NAMALWA (cell line): ENCODE data around the gene CPSF4.
A peak's percentile ranks its signal among the peaks of the same experiment; 100 is the strongest.

Experiments
- DNase-seq: peaks from one replicate; pipeline ENCODE4 v3.0.0-alpha.2; 2015; ENCODE audit warnings: low spot score

The CPSF4 gene

GRCh38 chr7:99449326-99449725 is 10.6 kb downstream of the CPSF4 start:
- no peak for DNase-seq

GRCh38 chr7:99451936-99452335 is 13.2 kb downstream of the CPSF4 start:
- DNase-seq = no peak

DNA sequence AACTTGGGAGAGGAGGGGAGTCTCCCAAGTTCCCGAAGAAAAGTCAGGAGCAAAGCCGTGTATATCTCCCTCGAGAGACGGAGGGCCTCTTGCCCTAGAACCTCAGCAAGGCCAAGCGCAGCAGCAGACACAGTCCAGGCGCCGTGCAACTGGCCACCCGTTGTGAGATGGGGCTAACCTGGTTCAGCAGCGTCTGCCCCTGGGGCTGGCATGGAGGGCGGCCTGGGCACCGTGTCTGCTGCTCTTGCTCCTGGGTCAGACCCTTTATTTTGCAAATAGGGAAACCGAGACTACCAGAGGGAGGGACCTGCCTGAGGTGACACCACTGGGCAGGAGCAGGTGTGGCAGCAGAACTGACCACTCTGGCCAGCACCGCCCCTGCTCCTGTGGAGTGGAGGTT is 13.8 kb downstream of the CPSF4 start:
- DNase-seq = no peak

GRCh38 chr7:99453105-99453504 is 14.4 kb downstream of the CPSF4 start:
- no peak for DNase-seq

- DNase-seq = no peak
Observed at GRCh38 chr7:99455874-99456273, 17.1 kb downstream of the CPSF4 start.

- DNase-seq = no peak
Observed at GRCh38 chr7:99456288-99456687, 17.5 kb downstream of the CPSF4 start.

DNA sequence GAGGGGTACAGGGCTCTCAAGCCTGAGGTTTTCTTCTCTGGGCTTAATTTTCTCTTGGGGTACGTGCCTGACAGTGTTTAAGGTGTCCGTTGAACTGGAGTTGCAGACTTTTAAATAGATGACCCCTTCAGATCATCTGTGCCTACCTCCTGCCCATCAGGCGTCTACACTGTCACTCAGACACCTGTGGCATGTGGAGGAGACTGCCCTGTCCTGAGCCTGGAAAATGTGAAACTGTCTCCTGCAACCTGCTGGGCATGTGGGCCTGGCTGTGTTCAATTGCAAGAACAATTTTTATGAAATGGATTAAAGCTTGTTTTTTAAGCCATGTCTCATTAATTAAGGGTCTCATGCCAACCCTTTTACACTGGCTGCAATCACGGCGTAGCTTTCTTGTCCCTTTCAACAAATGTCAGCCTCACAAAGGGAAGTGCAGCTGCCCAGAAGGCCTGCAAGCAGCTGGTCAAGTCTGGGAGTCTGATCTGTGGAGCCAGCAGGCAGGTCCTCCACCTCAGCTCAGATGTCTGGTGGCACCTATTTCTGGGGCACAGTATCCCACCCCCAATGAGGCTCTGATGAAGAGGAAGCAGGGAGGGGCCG is 18.4 kb downstream of the CPSF4 start:
- DNase-seq = no peak

DNA sequence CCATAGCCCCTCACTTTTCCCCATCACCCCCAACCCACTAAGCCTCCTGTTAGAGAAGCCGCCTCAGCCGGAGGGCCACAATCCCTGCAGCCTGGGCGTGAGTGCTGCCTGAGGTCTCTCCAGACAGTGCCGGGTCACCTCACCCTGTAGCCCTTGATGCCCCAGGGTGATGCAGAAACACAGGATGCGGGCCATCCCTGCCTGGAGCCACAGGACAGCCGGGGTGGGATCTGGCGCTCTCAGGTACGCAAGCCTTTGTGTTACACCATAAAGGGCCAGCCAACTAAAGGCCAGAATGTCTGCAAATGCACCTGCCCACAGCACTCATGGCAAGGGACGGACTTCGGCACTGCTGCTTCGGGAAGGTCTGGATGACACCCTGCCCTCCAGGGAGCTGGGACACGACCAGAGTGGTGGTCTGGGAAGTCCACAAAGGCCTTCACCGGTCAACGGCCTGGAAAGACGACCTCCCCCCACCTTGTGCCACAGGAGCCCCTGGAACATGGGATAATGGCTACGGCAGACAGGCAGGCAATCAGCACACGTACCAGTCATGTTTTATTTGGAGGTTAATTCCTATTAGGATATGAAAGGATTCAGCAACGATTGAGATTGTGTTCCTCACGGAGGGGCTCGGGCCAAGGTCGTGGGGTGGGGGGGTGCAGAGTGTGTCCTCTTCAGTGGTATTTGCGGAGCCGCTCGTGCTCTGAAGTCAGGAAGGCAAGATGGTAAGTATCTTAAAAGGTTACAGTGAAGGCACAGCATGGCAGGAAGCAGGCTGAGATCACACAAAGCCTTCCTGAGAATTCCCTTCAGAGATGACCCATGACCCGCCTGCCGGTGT is 19.1 kb downstream of the CPSF4 start:
- no peak for DNase-seq

DNA sequence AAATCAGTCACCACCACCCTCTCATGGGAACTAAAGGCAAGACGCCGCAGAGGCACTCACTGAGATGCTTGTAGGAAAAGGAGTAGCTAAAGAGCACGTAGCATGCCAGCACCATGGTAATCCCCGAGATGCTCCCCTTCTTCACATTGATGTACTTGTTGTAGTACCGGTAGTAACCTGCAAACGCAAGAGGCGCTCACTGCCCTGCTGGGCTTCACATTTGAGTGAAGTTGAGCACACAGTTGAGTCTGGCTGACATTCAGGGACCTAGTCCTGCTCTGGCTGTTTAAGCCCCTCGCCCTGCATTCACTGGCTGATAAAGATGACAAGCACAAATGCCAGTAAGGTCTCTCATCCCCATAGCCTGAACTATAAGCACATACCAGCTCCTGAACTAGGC is 20.3 kb downstream of the CPSF4 start:
- peak; percentile 87 for DNase-seq

DNA sequence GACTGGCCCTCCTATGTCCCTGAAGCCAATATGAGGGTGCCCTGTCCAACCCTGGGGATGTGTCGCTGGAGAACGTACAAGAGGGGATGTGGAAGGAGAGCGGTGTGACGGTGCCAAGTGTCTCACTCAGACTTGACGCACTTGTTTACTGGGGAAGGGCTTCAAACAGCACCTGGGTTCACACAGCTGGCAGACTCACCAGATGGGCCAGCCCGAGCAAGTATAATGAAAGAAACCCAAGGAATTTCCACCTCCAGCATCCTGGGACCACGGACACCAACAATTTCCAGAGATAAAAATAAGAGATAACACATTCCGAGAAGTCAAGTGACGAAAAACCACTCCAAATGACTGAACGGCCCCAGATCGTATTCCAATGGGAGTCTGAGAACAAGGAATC is 21.9 kb downstream of the CPSF4 start:
- DNase-seq = peak; percentile 40

DNA sequence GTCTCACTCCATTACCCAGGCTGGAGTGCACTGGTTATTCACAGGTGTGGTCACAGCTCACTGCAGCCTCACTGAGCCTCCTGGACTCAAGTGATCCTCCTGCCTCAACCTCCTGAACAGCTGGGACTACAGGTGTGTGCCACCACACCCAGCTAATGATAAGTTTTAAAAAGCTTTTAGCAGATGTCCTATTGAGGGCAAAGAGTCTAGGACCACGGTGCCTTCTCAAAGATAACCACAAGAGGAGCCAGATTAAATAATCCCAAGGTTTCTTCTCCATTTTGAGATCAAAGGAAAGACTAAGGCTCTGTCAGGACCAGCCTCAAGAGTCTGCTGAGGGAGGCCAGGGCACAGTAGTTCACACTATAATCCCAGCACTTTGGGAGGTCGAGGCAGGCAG is 22.5 kb downstream of the CPSF4 start:
- peak; percentile 73 for DNase-seq

DNA sequence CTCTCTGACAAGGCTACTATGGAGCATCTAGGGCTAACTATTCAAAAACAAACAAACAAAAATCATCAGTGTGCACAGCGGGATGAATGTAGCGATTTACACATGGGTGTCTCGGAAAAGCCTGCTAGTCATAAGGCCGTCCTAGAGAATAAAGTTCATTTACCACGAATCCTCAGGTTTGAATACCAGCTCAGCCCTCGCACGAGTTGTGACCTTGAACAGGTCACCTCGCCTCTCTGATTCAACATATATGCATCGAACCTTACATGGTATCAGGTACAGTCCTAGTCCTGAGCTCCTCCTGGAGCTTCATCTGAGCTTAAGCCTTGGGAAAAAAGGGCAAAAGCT is 26.7 kb downstream of the CPSF4 start:
- peak; percentile 55 for DNase-seq

DNA sequence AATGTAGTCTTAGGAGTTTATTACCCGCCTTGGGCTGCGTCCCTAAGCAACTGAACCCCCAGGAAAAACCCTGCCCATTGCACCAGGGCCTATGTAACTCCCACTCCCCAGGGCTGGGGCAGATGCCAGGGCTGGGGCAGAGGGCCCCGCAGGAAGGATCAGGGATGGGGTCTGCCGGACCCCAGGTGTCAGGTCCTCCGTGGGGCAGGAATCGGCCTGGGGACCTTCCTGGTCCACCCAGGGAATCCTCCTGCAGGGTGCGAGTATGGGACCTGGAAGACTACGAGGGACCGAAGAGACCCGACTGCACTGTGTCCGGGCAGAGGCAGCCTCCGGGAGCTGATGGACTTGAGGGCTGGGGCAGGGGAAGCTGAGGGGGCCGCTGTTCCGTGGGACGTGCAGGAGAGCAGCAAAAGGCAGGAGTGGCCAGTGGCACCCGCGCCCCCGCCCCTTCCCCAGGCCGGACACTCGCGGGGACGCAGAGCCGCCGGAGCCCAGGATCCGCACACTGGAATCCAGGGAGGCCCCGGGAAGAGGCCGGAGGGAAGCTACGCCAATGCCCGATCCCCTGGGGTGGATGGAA is 29.7 kb downstream of the CPSF4 start:
- DNase-seq = no peak

- DNase-seq = no peak
Observed at GRCh38 chr7:99469381-99470065, 30.8 kb downstream of the CPSF4 start.

DNA sequence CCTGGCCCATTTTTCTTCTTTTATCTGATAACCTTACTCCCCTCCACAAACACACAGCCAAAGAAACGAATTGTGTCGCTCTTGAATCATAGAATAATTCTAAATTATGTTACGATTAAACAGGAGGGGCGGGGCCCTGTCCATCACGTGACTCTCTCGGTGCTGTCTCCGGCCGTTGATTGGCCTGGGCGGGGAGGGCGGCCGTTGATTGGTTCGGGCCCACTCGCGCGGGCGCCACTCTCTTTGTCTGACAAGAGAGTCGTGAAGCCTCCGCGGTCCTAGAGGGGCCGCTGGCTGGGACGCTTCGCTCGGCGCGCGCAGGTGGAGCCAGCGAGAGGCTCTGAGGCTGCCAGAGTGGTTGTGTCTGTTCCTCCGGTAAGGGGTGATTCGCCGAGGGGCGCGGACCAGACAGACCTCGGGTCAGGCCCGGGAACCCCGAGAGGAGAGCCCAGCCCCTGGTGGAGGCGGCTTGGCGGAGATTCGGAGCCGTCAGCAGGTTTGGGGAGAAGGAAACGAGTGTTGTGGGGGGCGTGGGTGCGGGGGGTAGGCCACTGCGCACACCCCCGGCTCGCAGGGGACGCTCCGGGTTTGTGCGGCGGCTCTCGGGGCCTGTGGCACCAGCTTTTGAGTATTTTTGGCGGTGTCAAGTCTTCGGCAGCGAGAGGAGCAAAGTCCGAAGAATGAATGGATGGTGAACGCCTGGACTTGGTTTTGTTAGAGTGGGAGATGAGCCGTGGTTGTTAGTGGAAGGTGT is 34.0 kb downstream of the CPSF4 start, which contains the start of gene ZNF789:
TSS of gene ZNF789 (plus strand) at position 330 of the 754 bp plus-strand sequence. CDS start 3,567 bp downstream, outside the sequence.
- peak; percentile 99 for DNase-seq

DNA sequence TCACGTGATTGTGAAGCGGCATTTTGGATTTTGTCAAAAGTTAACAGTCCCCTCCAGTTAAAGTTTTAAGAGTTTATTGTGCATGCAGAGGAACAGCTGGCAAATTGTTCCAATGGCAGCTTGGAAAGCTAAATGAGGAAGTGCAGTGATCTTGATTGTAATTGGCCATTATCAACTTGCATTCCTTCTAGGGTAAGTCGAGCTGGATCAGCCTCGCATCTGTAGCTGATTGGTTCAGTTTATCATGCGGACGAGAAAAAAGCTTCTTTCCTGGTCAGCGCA is 34.5 kb downstream of the CPSF4 start:
- DNase-seq = peak; percentile 81

DNA sequence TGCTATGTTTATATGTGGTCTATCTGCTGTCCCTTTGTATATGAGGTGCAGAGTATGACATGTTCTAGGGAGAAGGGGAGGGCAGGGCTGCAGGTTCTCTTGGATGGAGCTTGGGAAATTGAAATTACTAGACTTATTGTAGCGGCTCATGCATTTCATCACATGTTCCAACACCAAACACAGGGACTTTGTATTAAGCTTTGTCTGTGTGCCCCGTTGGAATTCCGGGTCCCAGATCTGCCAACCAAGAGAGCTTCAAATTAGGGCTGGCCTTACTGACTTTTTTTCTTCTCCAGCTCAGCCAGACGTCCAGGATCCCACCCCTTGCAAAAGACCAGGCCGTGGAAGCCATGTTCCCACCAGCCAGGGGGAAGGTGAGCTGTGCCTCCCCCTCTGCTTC is 37.4 kb downstream of the CPSF4 start:
- no peak for DNase-seq

GRCh38 chr7:99478464-99479440 is 40.0 kb downstream of the CPSF4 start:
- DNase-seq = no peak

DNA sequence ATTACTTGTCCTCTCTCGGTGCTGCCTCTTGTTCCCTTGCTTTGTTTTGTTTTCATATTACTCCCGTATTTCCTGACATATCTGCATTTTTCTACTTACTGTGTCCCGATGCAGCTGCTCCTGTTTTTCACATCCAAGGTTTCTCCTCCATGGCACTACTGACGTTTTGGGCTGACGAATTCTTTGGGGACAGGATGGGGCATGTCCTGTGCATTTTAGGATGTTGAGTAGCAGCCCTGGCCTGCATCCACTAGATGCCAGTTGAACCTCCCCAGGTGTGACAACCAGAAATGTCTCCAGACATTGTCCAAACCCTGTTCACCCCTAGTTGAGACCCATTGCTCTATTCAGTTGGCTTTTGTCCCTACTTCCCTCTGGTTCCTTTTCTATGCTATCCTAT is 46.4 kb downstream of the CPSF4 start:
- no peak for DNase-seq

- peak; percentile 64 for DNase-seq
Observed at GRCh38 chr7:99489235-99489634, 50.5 kb downstream of the CPSF4 start.

- DNase-seq = no peak
Observed at GRCh38 chr7:99490878-99491277, 52.1 kb downstream of the CPSF4 start.
